Hepatocyte (in vitro differentiated cells): ENCODE measurements around the gene AOAH.

ENCODE experiments used
- CTCF ChIP-seq: fragments of 200-600 bp; sonication (generic); IDR thresholded peaks from 2 replicates; pipeline ENCODE4 v1.5.1; 2016; ENCODE audit warnings: antibody characterized with exemption, mild to moderate bottlenecking; ENCODE audit not compliant: poor library complexity
- EZH2 ChIP-seq: fragments of 200-600 bp; sonication (generic); IDR thresholded peaks from 2 replicates; pipeline ENCODE4 v1.6.1; 2016; ENCODE audit warnings: antibody characterized with exemption, mild to moderate bottlenecking, borderline replicate concordance

- no peak for TF ChIP-seq CTCF
- TF ChIP-seq EZH2, result no peak
These were observed 86.9 kb downstream of the AOAH start for GRCh38 chr7:36637417-36637816.
